MM.1S (cell line): ENCODE results near the gene PPM1M.

ENCODE experiments used
- EZH2 ChIP-seq: fragments of 300-600 bp; sonication (generic); optimal IDR thresholded peaks from 2 replicates; pipeline ENCODE3; 2017; ENCODE audit warnings: low read depth, mild to moderate bottlenecking, antibody characterized with exemption, low read length, mixed read lengths
- EZH2phosphoT487 ChIP-seq: fragments of 300-600 bp; sonication (generic); IDR thresholded peaks from 2 replicates; pipeline ENCODE4 v1.6.1; 2018; ENCODE audit warnings: antibody characterized with exemption, low read length
- TF ChIP-seq, protein P1 (sequence below): fragments of 300-600 bp; sonication (generic); IDR thresholded peaks from 2 replicates; pipeline ENCODE4 v1.5.1; 2016; ENCODE audit warnings: antibody characterized with exemption, low read length, mixed read lengths

DNA sequence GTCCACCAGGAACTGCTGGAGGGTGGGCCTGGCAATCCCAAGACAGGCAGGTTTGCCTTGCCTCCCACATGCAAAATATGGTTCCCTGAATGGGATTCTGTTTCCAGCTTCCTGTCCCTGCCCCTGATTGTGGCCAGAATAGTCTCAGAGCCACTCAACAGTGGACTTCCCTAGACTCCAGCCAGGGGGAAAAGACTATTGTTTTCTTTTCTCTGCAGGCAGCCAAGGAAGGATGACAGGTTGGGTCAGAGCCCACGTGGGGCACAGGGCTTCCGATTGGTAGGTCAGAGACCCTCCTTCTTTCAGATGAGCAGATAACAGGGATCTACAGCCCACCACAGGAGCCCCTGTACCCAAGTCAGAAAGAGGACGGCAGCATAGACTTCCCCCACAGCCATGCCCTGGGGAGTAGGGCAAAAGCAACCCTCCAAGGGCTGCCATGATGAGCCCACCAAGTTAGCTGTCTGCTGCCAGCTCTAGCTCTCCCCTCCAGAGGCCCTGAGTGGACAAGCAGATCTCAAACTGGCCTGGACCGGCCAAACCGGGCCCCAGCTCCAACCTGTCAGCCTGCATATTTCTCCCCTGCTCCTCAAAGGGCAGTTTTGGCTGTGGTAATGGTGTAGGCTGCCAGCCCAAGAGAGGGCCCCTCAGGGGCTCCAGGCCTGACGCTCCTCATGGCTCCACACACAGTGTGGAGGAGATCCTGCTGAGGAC is 26.5 kb upstream of the PPM1M start:
- TF ChIP-seq, protein P1, sequence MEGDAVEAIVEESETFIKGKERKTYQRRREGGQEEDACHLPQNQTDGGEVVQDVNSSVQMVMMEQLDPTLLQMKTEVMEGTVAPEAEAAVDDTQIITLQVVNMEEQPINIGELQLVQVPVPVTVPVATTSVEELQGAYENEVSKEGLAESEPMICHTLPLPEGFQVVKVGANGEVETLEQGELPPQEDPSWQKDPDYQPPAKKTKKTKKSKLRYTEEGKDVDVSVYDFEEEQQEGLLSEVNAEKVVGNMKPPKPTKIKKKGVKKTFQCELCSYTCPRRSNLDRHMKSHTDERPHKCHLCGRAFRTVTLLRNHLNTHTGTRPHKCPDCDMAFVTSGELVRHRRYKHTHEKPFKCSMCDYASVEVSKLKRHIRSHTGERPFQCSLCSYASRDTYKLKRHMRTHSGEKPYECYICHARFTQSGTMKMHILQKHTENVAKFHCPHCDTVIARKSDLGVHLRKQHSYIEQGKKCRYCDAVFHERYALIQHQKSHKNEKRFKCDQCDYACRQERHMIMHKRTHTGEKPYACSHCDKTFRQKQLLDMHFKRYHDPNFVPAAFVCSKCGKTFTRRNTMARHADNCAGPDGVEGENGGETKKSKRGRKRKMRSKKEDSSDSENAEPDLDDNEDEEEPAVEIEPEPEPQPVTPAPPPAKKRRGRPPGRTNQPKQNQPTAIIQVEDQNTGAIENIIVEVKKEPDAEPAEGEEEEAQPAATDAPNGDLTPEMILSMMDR = no peak
- TF ChIP-seq EZH2phosphoT487 (no peak), EZH2 (no peak)
